22Rv1 (cell line): ENCODE results near the gene WDFY4.
A peak's percentile ranks its signal among the peaks of the same experiment; 100 is the strongest.

Experiments
- H3K27ac ChIP-seq: fragments of 450-650 bp; 2 replicates; pipeline ENCODE4 v1.5.1; 2017
- ZFX ChIP-seq: fragments of 450-650 bp; IDR thresholded peaks from 2 replicates; pipeline ENCODE4 v1.6.1; 2017; ENCODE audit warnings: antibody characterized with exemption, borderline replicate concordance
- TF ChIP-seq, protein P1 (sequence below): fragments of 450-650 bp; IDR thresholded peaks from 2 replicates; pipeline ENCODE4 v1.5.1; 2017; ENCODE audit warnings: mild to moderate bottlenecking

WDFY4 gene

DNA sequence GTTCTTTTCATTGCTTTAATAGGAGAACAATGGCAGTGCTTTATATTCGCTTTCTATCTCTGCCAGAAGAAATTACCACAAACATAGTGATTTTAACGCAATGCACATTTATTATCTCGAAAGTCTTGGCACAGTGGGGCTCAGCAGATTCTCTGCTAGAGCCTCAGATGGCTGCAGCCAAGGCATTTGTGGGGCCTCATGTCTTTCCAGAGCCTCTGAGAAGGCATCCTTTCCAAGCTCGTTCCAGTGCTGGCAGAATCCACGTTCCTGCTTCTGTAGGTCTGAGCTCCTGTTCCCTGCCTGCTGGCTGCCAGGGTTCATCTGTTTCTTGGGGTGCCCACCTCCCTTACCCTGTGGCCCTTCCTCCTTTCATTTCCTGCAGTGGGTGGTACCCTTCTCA lies 194.8 kb downstream of the WDFY4 start:
- no peak overlapping the region for H3K27ac ChIP-seq

DNA sequence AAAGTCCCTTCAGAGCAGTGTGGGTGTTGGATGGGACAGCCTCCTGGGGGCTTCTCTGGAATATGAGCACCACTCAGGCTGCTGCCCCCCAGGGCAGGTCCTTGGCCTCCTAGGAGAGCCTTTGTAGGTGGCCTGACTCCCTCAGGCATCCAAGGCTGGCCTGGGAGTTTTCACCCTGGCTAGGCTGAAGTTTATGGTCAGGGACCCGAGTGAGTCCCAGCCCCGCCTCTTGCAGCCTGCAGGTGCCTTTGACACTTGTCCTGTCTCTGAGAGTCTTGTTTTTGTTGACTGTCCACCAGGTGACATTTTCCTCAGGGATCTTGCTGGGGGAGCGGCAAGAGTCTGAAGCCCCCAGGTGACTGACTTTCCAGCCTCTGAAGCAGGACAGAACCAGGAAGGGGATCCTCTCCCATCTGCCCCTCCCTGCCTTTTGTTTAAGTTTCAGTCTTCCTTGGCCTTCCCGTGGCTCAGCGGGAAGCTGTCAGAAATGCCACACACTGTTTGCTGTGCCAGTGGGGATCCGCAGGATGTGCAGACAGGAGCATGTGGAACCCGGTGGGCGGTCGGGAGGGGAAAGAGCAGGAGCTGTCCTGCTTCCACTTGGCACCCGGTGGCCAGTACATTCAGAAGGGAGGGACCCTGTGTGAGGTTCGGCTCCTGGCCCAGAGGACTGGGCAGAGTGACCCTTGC lies 195.5 kb downstream of the WDFY4 start:
- H3K27ac ChIP-seq: no peak overlapping the region
- TF ChIP-seq, protein P1, sequence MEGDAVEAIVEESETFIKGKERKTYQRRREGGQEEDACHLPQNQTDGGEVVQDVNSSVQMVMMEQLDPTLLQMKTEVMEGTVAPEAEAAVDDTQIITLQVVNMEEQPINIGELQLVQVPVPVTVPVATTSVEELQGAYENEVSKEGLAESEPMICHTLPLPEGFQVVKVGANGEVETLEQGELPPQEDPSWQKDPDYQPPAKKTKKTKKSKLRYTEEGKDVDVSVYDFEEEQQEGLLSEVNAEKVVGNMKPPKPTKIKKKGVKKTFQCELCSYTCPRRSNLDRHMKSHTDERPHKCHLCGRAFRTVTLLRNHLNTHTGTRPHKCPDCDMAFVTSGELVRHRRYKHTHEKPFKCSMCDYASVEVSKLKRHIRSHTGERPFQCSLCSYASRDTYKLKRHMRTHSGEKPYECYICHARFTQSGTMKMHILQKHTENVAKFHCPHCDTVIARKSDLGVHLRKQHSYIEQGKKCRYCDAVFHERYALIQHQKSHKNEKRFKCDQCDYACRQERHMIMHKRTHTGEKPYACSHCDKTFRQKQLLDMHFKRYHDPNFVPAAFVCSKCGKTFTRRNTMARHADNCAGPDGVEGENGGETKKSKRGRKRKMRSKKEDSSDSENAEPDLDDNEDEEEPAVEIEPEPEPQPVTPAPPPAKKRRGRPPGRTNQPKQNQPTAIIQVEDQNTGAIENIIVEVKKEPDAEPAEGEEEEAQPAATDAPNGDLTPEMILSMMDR: no peak
- TF ChIP-seq ZFX: no peak

More for the DNA sequence above, 194.8 kb downstream of the WDFY4 start:
- TF ChIP-seq ZFX: no peak
- TF ChIP-seq, protein P1: no peak

DNA sequence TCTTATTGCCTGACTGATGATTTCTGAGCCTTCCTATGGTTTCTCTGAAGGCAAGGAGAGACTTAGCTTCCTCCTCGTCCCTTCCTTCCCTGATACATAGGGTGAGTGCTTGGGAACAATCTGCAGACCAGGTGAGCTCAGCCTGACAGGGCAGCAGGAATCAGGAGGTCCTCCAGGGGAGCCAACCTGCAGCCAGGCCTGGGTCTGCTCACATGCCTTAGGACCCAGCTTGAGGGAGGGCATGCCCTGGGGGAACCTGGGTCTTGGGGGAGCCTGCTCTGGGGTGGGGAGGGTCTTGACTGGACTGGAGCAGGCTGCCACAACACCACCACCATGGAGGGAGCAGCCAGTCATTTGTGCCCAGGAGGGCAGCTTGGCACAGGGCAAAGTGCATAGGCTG lies 197.3 kb downstream of the WDFY4 start:
- H3K27ac ChIP-seq: no peak overlapping the region
- TF ChIP-seq, protein P1: no peak

DNA sequence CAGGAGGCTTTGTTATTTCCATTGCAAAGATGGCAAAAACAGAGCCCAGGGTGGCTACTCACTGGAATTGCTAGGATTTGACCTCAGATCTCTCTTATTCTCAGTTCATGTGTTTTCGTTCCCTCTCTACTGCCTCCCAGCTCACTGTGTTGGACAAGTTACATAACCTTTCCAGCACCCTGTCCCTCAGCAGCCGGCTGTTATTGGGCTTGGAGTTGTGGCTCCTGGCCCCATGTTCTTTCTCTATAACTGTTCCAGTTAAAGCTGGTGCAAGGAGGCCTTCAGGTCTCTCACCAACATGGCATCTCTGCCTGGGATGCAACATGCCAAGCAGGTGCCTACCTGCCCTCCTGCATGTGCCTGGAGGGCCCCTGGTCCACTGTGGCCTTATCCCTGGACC lies 198.2 kb downstream of the WDFY4 start:
- TF ChIP-seq, protein P1: no peak
- TF ChIP-seq ZFX: no peak

DNA sequence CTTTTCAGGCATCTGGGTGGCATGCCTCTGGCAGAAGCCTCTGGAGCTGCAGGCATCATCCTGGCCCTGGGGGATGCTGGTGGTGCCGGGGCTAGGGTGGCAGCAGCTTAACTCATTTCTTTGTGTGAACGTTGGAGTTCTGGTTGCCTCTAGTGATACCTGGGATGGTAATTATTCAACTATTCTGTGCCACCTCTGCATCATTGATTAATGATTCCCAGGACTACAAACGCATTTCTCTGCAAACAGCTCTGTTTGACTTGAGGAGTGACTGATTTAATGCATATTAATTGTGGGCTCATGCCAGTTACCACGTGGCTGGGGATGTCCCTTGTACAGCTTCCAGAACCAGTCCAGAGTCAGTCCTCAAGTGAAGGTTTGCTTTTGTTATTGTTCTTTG lies 199.0 kb downstream of the WDFY4 start:
- H3K27ac ChIP-seq: no peak overlapping the region
- no peak for TF ChIP-seq ZFX

More for the DNA sequence above, 198.2 kb downstream of the WDFY4 start:
- H3K27ac ChIP-seq: no peak overlapping the region

DNA sequence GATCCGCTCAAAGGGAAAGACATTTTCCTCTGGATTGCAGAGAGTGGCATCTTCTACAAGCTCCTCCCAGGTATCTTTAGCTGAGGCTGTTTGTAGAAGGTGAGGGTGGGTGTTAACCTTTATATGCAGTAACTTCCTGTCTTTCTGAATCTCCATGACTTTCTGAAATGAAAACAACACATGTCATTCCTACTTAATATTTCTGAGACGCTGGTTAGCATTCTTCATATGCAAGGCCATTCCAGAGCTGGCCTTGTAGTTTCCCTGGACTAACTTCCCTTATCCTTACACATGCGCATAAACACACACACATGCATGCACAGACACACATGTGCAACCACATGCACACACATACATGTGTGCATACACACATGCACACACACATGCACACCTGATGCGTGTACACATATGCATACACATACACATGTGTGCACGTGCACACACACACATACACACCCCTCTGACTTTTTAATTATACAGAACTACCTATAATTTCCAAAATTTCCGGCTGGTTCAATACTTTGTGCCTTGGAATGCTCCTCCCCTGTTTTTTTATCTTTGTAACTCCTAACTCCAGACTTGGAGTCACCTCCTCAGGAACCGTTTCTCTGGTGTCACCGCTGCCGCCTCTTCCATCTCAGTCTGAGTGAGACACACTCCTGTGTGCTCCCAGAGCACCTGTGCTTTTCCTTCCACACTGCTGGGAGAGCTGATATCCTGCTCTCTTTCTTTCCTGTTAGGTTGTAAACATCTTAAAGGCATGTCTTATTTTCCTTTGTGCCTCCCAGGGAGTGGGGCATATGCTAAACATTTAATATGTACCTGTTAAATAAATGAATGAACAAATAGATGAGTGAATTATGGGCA lies 199.7 kb downstream of the WDFY4 start:
- TF ChIP-seq, protein P1: no peak
- no peak for TF ChIP-seq ZFX
- H3K27ac ChIP-seq: no peak overlapping the region

DNA sequence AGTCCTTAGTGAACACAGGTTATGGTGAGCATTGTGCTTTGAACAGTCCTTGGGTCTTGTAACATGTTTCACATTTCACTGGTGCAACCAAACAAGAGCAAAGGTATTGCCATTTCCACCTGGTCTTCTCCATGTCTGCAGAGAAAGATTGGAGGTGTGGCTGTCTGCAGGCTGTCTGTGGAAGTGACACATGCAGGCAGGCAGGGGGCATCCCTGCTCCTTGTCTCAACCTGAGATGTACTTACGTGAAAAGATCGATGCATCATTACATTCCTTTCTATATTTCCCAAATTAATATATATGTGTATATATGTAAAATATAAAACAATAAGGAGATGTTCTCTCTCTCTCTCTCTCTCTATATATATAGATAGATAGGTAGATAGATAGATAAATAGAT lies 200.7 kb downstream of the WDFY4 start:
- TF ChIP-seq, protein P1: peak; percentile 66
- TF ChIP-seq ZFX: no peak
- H3K27ac ChIP-seq: no peak overlapping the region

DNA sequence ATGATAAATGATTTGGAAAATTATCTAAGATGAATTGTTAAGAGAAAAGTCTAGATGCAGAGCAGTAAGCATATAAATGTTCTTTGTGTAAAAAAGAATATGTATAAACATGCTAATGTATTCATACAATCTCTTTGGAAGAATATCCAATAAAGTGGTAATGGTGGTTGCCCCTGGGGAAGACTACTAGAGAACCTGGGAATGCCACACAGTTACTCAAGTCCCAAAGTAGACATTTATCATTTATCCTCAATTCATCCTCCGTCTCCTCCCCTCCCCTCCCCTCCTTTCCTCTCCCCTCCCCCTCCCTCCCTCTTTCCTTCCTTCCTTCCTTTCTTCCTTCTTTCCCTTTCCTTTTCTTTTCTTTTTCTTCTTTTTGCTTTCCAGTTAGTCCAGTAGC lies 203.3 kb downstream of the WDFY4 start:
- no peak overlapping the region for H3K27ac ChIP-seq
- TF ChIP-seq, protein P1: no peak
- TF ChIP-seq ZFX: no peak
